Endothelial cell (in vitro differentiated cells): ENCODE measurements around the gene PTPRK. TPM values are rescaled to one million over a fixed set of nuclear protein-coding genes. Genes with fewer than 3 reads are reported as not detected.

Source experiments
- DNase-seq: peaks from one replicate; pipeline ENCODE4 v3.0.0; 2021; ENCODE audit warnings: low spot score
- H3K27ac Mint-ChIP-seq: one replicate; pipeline ENCODE4 v1.8.0; 2021; ENCODE audit warnings: mixed read lengths, inconsistent platforms; ENCODE audit not compliant: unreplicated experiment
- H3K27me3 Mint-ChIP-seq: one replicate; pipeline ENCODE4 v1.8.0; 2021; ENCODE audit warnings: mild to moderate bottlenecking, moderate library complexity, mixed read lengths, inconsistent platforms; ENCODE audit not compliant: unreplicated experiment
- H3K36me3 Mint-ChIP-seq: one replicate; pipeline ENCODE4 v1.8.0; 2021; ENCODE audit warnings: mild to moderate bottlenecking, low read depth, mixed read lengths, inconsistent platforms; ENCODE audit not compliant: unreplicated experiment
- H3K4me1 Mint-ChIP-seq: one replicate; pipeline ENCODE4 v1.8.0; 2021; ENCODE audit warnings: mild to moderate bottlenecking, mixed read lengths, inconsistent platforms; ENCODE audit not compliant: unreplicated experiment
- H3K4me3 Mint-ChIP-seq: one replicate; pipeline ENCODE4 v1.8.0; 2021; ENCODE audit warnings: mild to moderate bottlenecking, mixed read lengths, inconsistent platforms; ENCODE audit not compliant: unreplicated experiment
- H3K9me3 Mint-ChIP-seq: one replicate; pipeline ENCODE4 v1.8.0; 2021; ENCODE audit warnings: mixed read lengths, inconsistent platforms; ENCODE audit not compliant: unreplicated experiment
- CTCF ChIP-seq: fragments of 200-600 bp; sonication (generic); IDR thresholded peaks from one replicate; pipeline ENCODE4 v1.5.0; 2021; ENCODE audit warnings: antibody characterized with exemption; ENCODE audit not compliant: unreplicated experiment
- total RNA-seq: library from RNA; stranded (reverse); fragmentation: NEBNext Ultra II Directional; extraction: Animal tissue kit (Norgen Biotek cat#: 25700); gene quantifications from one replicate; pipeline ENCODE4 v1.2.1, GENCODE V29; 2021; ENCODE audit not compliant: unreplicated experiment

PTPRK gene
- total RNA-seq, 1 donor from 2014 or later, result 47.3 TPM

- no peak for TF ChIP-seq CTCF
- Mint-ChIP-seq H3K36me3 (no peaks in the 10 kb centered on the region), H3K27me3 (no peaks in the 10 kb centered on the region), H3K4me3 (no peak overlapping the region), H3K4me1 (peaks cover 3% of the 10 kb centered on the region), H3K9me3 (no peaks in the 10 kb centered on the region), H3K27ac (no peak overlapping the region)
- no peak for DNase-seq
Observed at GRCh38 chr6:128018821-128019220, 501.6 kb downstream of the PTPRK start.

GRCh38 chr6:128017288-128017687 is 503.1 kb downstream of the PTPRK start:
- no peak for TF ChIP-seq CTCF
- Mint-ChIP-seq H3K36me3 (no peaks in the 10 kb centered on the region), H3K4me3 (no peak overlapping the region), H3K9me3 (no peaks in the 10 kb centered on the region), H3K4me1 (peaks cover 3% of the 10 kb centered on the region), H3K27ac (no peak overlapping the region), H3K27me3 (no peaks in the 10 kb centered on the region)
- DNase-seq, result no peak

GRCh38 chr6:128007658-128008057 is 512.7 kb downstream of the PTPRK start:
- TF ChIP-seq CTCF, result no peak
- H3K9me3 Mint-ChIP-seq, result no peaks in the 10 kb centered on the region
- H3K27ac Mint-ChIP-seq, result no peak overlapping the region
- H3K36me3 Mint-ChIP-seq, result no peaks in the 10 kb centered on the region
- H3K4me3 Mint-ChIP-seq, result no peak overlapping the region
- no peaks in the 10 kb centered on the region for H3K4me1 Mint-ChIP-seq
- no peaks in the 10 kb centered on the region for H3K27me3 Mint-ChIP-seq
- DNase-seq, result no peak

- TF ChIP-seq CTCF, result no peak
- Mint-ChIP-seq H3K27ac (no peak overlapping the region), H3K4me3 (no peak overlapping the region), H3K36me3 (no peaks in the 10 kb centered on the region), H3K4me1 (peaks cover 4% of the 10 kb centered on the region), H3K27me3 (no peaks in the 10 kb centered on the region), H3K9me3 (no peaks in the 10 kb centered on the region)
- DNase-seq, result no peak
Observed at GRCh38 chr6:128005009-128005408, 515.4 kb downstream of the PTPRK start.

GRCh38 chr6:128000363-128000762 is 520.0 kb downstream of the PTPRK start:
- Mint-ChIP-seq H3K27me3 (no peaks in the 10 kb centered on the region), H3K4me3 (no peak overlapping the region), H3K36me3 (no peaks in the 10 kb centered on the region), H3K9me3 (no peaks in the 10 kb centered on the region), H3K27ac (no peak overlapping the region), H3K4me1 (peaks cover 8% of the 10 kb centered on the region)
- no peak for TF ChIP-seq CTCF
- no peak for DNase-seq
